ENCODE data around the gene FOXE3.

Gene FOXE3

DNA sequence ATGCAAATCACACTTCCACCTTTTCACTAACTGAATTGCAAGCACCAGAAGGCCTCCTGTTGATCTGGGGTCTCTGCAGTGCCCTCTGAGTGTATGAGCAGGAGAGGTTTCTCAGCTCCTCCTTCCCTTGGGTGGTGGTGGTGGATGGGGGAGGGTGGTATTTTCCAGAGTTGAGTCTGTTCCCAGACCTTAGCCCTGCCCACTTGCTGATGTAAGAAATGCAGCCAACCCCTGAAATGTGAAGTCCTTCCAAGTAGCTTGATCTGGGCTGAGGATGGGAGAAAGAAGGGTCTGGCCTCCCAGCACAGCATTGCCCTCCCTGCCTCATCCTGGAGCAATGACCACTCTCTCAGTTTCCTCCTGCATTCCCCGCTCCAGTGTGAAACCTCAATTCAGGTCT, 15.4 kb downstream of the FOXE3 start:
- no peak for DNase-seq (ENCODE audit: extremely low spot score)
- ChIA-PET CTCF (interaction anchor here (0.5 to 7.3 kb wide), 15 partner anchors 9 to 324 kb away, joined by 3 to 76 read pairs (median 4); no protein-coding TSS in a partner anchor), POLR2A (no interaction called here)
- TF ChIP-seq L3MBTL2 (conservative IDR thresholded peaks at IDR 0.05) (no peak), SUZ12 (IDR thresholded peaks at IDR 0.05) (no peak), FOXK2 (IDR thresholded peaks at IDR 0.05) (no peak), FOXA1 (IDR thresholded peaks at IDR 0.05) (no peak), TARDBP (IDR thresholded peaks at IDR 0.05) (no peak), NFRKB (IDR thresholded peaks at IDR 0.05) (no peak), LEF1 (IDR thresholded peaks at IDR 0.05; ENCODE audit: borderline replicate concordance) (no peak), ZNF384 (IDR thresholded peaks at IDR 0.05) (no peak), ELF4 (IDR thresholded peaks at IDR 0.05) (no peak), SP1 (IDR thresholded peaks at IDR 0.05) (no peak), CTBP1 (IDR thresholded peaks at IDR 0.05; ENCODE audit: borderline replicate concordance) (no peak), BHLHE40 (IDR thresholded peaks at IDR 0.05; ENCODE audit: borderline replicate concordance) (no peak), ARNT (IDR thresholded peaks at IDR 0.05) (no peak)
- TF ChIP-seq, protein P1, sequence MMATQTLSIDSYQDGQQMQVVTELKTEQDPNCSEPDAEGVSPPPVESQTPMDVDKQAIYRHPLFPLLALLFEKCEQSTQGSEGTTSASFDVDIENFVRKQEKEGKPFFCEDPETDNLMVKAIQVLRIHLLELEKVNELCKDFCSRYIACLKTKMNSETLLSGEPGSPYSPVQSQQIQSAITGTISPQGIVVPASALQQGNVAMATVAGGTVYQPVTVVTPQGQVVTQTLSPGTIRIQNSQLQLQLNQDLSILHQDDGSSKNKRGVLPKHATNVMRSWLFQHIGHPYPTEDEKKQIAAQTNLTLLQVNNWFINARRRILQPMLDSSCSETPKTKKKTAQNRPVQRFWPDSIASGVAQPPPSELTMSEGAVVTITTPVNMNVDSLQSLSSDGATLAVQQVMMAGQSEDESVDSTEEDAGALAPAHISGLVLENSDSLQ (IDR thresholded peaks at IDR 0.05) = no peak

DNA sequence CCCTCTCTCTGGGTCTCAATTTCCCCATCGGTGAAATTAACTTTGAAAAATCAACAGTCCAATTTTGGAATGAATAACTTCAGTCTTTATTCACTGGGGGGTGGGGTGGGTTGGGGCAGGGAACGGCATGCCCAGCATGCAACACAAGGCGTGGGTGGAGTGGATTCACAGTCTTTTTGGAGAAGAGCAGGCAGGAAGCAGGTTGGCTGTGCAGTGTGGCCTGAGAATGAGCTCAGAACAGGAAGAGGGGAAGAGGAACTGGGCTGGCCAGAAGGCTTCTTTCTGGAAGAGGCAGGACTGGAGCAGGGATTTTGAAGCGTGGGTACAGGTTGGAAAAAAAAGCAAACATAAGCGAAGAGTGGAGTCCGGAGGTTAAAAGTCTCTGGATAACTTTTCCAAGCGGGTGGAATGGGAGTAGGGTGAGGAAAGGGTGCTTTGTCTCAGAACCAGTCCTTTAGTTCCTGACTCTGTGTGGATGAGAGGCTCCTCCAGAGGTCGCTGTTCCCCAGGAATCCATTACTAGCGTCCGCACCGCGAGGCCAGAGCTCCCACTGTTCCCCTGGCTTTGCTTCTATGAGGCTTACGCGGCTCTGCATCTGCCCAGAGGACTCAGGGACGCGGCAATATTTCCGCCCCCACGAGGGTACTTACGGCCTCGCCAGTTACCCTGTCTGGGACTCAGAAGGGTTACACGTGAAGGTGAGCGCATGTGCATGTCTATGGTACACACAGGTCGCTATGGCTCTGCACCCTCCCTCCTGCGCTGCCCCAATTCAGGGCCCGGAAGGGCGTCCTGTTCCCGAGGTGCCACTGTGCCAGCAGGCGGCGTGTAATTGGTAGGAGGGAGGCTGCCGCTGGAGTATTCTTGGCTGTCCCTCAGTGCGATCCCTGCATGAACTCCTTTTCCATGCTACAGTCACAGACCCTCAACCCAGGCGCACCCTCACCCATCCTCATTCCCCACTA, 16.3 kb downstream of the FOXE3 start:
- POLR2A ChIA-PET = interaction anchor here (1.0 kb wide), 1 partner anchor 294 kb away, joined by 3 read pairs; no protein-coding TSS in a partner anchor
- CTCF ChIA-PET = interaction anchor here (0.5 to 7.3 kb wide), 21 partner anchors 9 to 322 kb away, joined by 3 to 76 read pairs (median 4); no protein-coding TSS in a partner anchor
- peak; percentile 78 for DNase-seq (ENCODE audit: extremely low spot score)
- TF ChIP-seq LEF1 (IDR thresholded peaks at IDR 0.05; ENCODE audit: borderline replicate concordance) (no peak), HDGF (IDR thresholded peaks at IDR 0.05; ENCODE audit: borderline replicate concordance) (0 out of 2 replicates have a peak, but pooled peaks have one; percentile 37)

DNA sequence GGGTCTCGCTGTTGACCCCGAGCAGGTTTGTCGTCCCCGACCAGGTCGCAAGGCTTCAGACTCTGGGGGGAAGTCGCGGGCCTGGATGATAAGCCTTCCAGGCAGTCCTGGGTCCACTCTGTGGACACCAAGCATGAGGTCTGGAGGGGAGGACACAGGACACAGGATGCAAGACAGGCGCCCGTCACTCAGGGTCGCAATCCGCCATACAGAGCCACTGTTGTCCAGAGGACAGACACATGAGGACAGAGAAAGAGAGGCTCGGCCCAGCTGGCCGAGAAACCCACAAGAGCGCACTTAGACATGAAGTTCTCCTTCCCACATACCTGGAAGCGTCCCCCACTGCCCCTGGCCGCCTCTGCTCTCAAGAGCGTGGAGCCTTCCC, 16.9 kb downstream of the FOXE3 start:
- DNase-seq (ENCODE audit: extremely low spot score) = no peak
- TF ChIP-seq NFRKB (IDR thresholded peaks at IDR 0.05) = no peak
- no peak for TF ChIP-seq SP1 (IDR thresholded peaks at IDR 0.05)
- no peak for TF ChIP-seq HDGF (IDR thresholded peaks at IDR 0.05; ENCODE audit: borderline replicate concordance)
- TF ChIP-seq ARNT (IDR thresholded peaks at IDR 0.05) = no peak
- TF ChIP-seq SUZ12 (IDR thresholded peaks at IDR 0.05) = no peak
- TF ChIP-seq ELF4 (IDR thresholded peaks at IDR 0.05) = no peak
- TF ChIP-seq BHLHE40 (IDR thresholded peaks at IDR 0.05; ENCODE audit: borderline replicate concordance) = no peak
- TF ChIP-seq, protein P1 (IDR thresholded peaks at IDR 0.05) = no peak
- no peak for TF ChIP-seq FOXA1 (IDR thresholded peaks at IDR 0.05)
- TF ChIP-seq FOXM1 (IDR thresholded peaks at IDR 0.05; ENCODE audit: borderline replicate concordance) = no peak
- CTCF ChIA-PET = interaction anchor here (0.6 to 7.3 kb wide), 16 partner anchors 8 to 321 kb away, joined by 3 to 76 read pairs (median 4); no protein-coding TSS in a partner anchor
- POLR2A ChIA-PET = interaction anchor here (1.0 kb wide), 1 partner anchor 293 kb away, joined by 3 read pairs; no protein-coding TSS in a partner anchor

DNA sequence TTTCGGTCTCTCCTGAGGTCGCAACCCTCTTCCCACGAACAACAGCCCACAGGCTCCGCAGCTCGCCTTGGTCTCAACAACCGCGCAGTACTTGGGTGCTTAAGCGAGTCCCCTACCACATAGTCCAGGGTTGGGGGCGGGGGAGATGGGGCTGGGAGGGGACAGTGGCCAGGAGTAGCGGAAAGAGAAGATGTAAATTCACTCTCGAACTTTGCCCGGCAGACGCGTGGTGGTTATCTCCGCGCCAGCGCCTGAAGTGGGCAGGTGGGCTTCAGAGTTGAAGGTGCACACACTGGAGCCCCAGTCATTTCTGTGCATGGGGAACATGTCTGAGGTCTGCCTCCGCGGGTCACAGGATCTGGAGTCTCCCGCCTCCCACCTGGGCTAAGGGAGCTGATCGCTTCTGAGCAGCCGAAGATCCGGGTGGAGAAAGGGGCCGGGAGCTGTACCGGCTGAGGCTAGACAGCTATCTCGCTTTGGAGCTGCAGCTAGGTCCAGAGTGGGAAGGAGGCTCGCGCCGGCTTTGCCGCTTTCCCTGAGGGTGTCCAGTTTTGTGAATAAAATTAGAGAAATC, 17.5 kb downstream of the FOXE3 start:
- CTCF ChIA-PET = interaction anchor here (0.9 to 7.3 kb wide), 4 partner anchors 9 to 322 kb away, joined by 3 to 76 read pairs (median 5); no protein-coding TSS in a partner anchor
- no peak for DNase-seq (ENCODE audit: extremely low spot score)
- POLR2A ChIA-PET = interaction anchor here (1.1 to 1.5 kb wide), 2 partner anchors 119 to 292 kb away, joined by 3 to 4 read pairs; partner anchors contain the start of gene STIL
- TF ChIP-seq TARDBP (IDR thresholded peaks at IDR 0.05) (no peak), NFRKB (IDR thresholded peaks at IDR 0.05) (no peak), FOXM1 (IDR thresholded peaks at IDR 0.05; ENCODE audit: borderline replicate concordance) (no peak), SP1 (IDR thresholded peaks at IDR 0.05) (no peak), L3MBTL2 (conservative IDR thresholded peaks at IDR 0.05) (no peak), LEF1 (IDR thresholded peaks at IDR 0.05; ENCODE audit: borderline replicate concordance) (no peak), SUZ12 (IDR thresholded peaks at IDR 0.05) (no peak)

DNA sequence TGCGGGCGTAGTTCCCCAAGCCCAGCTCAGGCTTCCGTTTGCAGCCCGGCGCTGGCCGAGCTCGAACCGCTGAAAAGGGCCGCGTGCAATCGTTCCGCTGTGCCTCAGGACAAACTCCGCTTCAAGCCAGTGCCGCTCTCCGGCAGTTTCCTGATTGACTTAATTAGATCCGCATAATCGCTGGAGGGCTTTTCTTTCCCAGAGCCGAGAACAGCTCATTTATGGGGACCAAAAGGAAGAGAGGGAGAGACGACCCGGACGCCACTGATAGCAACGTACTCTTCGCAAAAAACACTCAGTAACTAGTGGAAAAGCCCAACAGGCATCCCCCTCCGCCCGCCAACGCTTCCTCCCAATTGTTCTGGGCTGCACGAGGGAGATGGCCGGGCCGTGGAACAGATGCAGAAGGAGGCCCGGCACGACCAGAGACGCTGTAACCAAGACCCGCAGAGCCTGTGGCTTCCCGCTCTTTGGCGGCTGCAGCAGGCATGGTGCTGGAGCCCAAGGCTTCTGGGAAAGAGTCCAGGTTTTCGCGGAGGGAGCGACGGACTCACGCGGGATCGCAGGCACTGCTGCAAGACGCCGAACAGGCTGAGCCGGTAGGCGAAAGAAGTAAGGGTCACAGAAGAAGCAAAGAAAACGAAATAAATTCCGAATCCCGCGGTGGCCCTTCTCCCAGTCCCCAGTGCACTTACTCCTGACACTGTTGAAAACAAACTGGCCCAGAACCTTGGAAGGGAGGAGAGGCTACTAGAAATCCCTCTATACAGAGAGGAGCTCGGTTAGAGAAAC, 18.2 kb downstream of the FOXE3 start:
- no peak for DNase-seq (ENCODE audit: extremely low spot score)
- ChIA-PET CTCF (interaction anchor here (0.8 to 7.3 kb wide), 4 partner anchors 9 to 321 kb away, joined by 3 to 76 read pairs (median 4); no protein-coding TSS in a partner anchor), POLR2A (interaction anchor here (1.1 to 1.5 kb wide), 2 partner anchors 120 to 292 kb away, joined by 3 to 4 read pairs; partner anchors contain the start of gene STIL)
- TF ChIP-seq CTBP1 (IDR thresholded peaks at IDR 0.05; ENCODE audit: borderline replicate concordance) (no peak), BHLHE40 (IDR thresholded peaks at IDR 0.05; ENCODE audit: borderline replicate concordance) (no peak), NFRKB (IDR thresholded peaks at IDR 0.05) (no peak), SP1 (IDR thresholded peaks at IDR 0.05) (no peak), TARDBP (IDR thresholded peaks at IDR 0.05) (no peak), ELF4 (IDR thresholded peaks at IDR 0.05) (no peak), FOXK2 (IDR thresholded peaks at IDR 0.05) (no peak), HDGF (IDR thresholded peaks at IDR 0.05; ENCODE audit: borderline replicate concordance) (no peak), ARNT (IDR thresholded peaks at IDR 0.05) (no peak), LEF1 (IDR thresholded peaks at IDR 0.05; ENCODE audit: borderline replicate concordance) (no peak), ZNF384 (IDR thresholded peaks at IDR 0.05) (no peak), FOXM1 (IDR thresholded peaks at IDR 0.05; ENCODE audit: borderline replicate concordance) (no peak), FOXA1 (IDR thresholded peaks at IDR 0.05) (no peak), L3MBTL2 (conservative IDR thresholded peaks at IDR 0.05) (no peak), SUZ12 (IDR thresholded peaks at IDR 0.05) (no peak)
- TF ChIP-seq, protein P1 (IDR thresholded peaks at IDR 0.05) = no peak
